ENCODE results near the gene ITSN1.
"Not testable (repeated sequence)": the region's sequence is repeated elsewhere in the genome, so short reads cannot be mapped to it uniquely, and the experiment has no call there.

The ITSN1 gene

DNA sequence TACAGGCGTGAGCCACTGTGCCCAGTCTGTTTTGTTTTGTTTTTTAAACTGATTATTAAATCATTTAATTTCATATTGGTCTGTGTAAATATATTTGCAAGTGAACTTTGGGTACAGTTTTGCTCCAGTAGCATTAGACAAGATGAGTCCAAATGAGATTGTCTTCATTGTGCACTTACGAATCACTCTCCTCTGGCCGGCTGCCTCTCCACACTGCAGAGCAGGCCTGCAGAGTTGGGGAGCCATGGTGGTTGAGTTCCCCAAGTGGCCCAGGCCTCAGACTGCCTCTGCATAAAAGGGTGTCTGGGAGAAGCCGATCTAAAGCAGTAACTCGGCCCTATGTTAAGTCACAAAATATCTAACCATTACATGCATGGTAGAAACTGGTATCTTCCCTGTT lies 198.5 kb downstream of the ITSN1 start:
- DNase-seq (ENCODE audit: low spot score), result no peak

DNA sequence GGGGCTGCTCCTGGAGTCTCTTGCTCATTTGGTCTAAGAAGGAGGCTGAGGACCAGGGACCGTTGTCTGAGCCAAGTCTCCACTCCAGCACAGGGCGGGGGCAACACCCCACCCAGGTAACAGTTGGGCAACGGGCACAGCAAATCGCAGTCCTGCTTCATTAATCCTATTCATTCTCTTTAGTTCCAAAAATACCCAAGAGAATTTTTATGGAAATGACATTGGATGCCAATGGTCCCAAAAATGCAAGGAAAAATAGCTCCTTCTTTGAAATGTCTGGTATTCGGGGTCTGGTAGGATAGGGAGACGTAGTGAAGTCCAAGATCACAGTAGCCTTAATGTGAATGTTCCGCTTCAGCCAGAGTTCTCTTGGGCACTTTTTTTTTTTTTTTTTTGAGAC lies 199.3 kb downstream of the ITSN1 start:
- DNase-seq (ENCODE audit: low spot score), result no peak

DNA sequence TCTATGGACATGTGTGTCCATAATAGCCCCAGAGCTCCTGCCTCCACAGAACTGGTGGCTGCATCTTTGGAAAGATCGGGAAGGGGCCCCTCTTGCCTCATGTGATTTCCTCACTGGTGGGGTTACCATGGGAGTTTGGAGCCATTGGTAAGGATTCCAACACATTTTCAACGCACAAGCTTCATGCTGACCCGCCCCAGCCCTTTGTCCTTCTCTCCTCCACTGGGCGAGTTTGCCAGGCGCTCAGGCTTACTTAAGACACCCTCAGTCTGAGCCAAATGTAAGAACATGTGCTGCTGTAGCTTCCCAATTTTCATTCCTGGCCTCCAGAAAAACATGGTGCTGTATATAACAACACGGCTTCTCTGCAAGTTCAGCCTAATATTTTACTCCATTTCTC lies 200.9 kb downstream of the ITSN1 start:
- DNase-seq (ENCODE audit: low spot score), result no peak

DNA sequence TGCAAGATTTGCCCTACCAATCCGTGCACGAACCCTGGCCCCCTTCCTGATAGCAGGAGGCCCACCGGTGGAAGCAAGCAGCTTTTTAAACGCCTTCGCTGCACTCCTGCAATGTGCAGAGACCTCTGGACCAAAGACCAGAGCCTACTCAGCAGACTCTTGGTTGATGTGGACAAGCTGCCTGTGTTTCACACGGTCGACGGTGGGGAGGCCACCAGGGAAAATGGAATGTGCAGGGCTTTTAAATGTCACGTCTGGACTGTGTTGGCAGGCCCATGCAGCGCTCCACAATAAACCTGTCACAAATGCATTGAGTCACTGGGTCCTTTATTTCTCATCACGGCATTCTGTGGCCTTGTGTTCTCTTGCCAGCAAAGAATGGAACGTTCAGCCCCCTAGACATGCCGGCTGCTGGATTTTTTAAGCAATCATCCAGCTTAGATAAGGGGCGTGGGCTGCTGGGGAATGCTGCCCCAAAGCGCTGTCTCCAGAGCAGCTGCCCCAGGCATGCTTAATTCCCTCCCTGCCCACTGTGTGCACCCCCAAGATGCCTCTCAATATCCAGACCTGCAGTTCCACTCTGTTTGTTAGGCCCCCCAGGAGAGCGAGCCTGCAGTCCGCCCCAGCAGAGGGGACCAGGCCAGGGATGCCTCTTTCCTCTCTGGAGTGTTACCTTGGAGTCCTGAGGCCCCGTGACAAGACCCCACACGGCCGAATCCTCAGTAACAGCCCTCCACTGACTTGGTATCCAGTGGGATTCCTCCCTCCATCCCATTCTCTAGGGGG lies 202.0 kb downstream of the ITSN1 start:
- DNase-seq (ENCODE audit: low spot score), result no peak

DNA sequence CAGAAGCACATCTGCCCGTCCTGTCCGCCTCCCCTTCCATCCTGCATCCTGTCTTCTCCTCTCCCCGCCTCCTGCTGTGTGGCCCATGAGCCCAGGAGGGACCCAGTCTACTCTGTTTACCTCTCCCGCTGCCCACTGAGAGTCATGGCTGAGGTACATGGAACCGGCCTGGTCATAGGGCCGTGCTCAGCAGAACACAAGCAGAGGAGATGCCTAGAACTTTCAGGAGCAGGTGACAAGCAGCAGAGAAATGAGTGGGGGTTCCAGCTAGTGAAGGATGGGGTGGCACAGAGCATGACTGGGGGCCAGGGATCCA lies 202.5 kb downstream of the ITSN1 start:
- DNase-seq (ENCODE audit: low spot score), result no peak

DNA sequence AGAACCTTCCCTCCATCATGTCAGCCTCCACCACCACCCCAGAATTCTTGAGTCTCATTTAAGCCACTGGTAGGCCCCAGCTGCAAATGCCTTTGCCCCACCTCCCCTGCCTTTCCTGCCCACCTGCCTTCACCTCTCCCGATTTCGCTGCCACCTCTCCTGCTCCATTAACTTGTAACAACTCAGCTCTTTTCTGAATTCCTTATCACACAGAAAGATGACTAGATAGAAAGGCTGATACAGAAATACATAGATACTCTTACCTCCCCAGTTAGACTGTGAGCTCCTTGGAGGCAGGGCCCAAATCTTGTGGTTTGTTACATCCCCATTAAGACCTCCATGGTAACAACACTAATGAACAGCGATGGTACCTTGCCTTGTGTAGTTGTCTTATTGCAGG lies 203.8 kb downstream of the ITSN1 start:
- DNase-seq (ENCODE audit: low spot score), result no peak

DNA sequence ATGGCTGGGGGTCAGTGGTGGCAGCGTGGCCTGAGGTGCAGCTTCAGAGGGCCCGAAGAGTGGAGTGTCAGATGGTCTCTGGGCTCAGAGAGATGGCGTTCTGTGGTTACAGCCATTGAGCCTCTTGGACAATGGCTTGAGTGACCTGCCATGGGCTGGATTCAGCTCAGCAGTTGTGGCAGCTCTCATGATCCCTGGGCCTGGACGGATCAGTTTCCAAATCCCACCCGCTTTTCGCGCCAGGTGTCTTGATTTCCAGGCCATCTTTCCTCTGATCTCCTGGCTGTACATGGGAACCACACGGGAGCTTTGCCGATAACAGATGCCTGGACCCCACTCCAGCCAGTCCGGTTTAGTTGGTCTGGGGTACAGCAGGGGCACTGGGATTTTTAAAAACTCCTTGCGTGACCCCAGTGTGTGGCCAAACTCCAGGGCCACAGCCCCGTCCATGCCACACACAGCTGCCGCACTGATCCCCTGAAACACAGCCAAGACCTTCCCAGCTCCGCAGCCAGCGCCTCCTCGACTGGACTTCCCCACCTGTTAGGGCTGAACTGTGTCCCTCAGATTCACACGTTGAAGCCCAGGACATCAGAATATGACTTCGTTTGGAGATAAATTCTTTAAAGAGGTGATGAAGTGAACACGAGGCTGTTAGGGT lies 205.4 kb downstream of the ITSN1 start:
- DNase-seq (ENCODE audit: low spot score), result no peak

DNA sequence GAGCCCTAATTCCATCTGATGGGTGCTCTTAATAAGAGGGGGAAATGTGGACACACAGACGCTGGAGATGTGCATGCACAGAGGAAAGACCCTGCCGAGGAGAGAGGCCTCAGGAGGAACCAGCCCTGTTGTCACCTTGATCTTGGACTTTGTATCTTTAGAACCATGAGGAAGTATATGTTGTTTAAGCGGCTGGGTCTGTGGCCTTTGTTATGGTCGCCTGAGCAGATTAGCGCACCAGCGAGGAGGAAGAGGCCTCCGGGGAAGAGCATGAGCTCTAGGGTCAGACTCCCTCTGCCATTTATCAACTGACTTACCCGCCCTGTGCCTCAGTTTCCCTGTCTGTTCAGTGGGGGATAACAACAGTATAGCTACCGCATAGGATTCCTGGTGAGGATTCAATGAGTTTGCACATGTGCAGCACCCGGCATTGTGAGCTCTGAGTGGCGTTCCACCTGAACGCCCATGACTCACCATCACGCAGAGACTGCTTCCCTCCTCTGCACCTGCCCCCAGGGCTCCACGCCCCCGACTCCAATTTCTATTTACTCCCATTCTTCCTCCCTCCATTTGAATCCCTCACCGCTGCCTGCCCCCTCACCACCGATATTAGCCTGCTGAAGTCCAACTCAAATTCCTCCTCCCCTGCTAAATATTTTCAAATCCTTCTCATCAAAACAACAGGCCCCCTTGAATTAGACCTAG lies 206.1 kb downstream of the ITSN1 start:
- no peak for DNase-seq (ENCODE audit: low spot score)

DNA sequence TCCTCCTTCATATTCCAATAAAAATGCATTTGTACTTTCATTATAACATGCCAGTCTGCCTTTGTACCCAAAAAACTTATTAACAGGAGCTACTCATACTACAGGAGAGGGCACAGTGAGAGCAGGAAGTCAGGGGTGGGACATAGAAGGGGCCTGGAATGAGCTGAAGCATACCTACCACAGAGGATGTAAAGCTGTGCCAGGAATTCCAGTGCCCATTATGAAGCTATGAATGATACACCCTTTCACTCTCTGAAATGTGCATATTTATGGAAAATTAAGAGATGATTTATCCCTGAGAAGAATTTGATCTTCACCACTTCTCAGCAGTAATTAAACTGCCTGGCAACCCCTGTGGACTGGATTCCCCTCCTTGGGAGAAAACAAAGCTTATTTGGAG lies 207.5 kb downstream of the ITSN1 start:
- DNase-seq (ENCODE audit: low spot score), result no peak

DNA sequence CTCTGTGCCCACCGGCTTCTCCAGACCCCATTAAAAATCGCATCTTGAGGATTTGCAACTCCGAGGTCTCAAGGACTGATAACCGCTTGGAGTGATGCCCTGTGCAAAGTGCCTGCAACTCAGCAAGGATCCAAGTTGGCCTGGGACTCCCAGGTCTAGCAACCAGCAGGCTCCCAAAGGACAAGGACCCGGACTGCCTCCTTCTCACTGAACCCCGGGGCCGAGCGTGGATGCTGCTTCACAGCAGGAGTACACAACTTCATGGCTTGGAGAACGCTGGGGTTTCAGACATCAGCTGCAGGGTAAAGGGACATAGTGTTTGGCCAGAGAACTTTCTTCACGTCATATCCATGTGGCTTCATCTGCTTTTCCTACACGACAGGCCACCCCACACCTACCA lies 208.1 kb downstream of the ITSN1 start:
- no peak for DNase-seq (ENCODE audit: low spot score)

DNA sequence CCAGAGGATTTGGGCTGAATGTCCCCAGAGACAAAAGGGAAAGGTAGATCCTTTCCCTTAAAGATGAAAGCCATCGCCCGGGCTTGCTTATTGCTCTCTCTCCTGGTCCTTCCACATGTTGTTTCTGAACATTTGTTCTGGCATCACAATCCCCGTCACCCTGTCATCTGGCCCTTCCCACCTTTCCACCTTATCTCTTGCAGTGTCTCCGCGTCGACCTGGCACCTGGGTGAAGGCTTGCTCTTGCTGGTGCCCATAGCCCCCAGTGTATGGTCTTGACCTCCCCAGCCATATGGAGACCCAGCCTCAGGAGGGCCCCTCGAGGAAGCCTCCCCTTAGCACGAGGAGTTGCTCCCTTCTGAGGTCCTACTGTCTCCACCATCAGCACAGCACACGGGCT lies 208.7 kb downstream of the ITSN1 start:
- no peak for DNase-seq (ENCODE audit: low spot score)

DNA sequence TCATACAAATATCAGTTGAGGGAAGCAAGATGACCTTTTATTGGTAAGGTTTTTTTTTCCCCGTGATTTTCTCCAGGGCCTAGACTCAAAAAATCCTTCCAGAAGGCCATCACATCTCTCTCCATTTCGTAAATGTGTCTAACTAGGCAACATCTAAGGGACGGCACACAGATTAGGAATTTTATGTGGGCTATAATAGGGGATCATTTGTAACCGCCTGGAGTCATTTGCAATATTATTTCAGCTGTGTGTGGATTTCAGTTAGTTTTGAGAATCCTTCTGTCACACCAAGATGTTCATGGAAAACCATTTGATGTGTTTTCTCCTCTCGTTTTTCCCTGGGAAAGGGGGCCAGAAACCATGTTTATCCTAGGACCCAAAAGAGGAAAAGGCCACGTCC lies 210.2 kb downstream of the ITSN1 start:
- DNase-seq (ENCODE audit: low spot score), result no peak

DNA sequence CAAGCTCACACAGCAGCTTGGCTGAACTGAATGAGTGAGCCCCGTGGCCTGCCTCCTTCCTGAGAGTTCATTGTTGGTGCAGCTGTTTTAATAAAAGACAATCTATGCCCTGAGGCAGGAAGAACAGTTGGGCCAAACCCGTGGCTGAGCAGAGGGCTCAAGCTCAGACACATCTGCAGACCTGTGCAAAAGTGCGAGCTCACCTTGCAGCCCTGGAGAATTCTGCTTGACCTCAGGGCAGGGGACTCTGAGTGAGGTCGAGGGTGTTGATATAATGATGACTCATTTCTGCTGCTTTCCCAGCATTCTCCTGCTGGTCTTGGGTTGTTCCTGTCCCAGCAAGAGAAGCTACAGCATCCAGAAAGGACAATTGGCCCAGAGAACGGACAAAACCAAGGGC lies 212.3 kb downstream of the ITSN1 start:
- no peak for DNase-seq (ENCODE audit: low spot score)

DNA sequence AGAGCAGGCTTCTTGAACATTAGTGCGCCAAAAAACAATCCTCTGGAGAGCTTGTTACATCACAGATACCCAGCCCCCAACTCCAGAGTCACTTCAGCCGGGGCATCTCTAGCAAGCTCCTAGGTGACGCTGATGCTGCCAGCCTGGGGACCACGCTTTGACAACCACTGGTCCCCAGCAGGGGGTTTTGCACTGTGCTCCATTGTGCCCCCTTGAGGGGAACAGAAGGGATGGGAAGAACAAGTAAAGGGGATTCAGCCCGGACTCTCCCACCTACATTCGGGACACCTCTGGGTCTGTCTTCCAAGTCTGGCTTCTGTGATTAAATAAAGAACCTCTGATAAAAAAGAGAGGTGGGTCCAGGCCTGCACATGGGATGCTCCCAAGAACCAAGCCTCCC lies 212.9 kb downstream of the ITSN1 start:
- DNase-seq (ENCODE audit: low spot score), result no peak

DNA sequence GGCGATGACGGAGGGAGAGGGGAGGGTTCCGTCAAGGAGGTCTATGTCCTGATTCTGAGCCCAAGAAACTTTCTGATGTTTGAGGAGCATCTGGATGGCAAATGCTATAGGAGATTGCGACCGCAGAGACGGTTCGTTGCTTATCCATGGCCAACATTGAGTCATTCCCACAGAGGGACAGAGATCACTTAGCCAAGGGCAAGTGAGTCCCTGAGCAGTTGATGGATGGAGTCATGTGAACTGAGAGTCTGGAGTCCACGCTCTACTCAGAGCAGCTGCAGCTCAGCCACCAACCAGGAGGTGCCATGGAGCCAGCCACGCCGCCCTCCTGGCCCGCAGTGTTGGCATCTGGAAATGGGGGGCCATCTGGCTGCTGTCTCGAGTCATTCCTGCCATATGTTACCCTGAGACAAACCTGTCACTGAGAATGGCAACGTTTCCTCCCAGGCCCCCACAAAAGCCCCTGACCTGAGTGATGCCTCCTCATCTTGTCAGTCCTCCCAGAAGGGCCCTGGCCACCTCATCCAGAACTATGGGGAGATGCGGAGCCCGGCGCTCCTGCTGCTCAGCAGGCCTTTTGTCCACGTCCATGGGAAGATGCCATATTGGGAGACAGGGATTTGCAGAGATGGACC lies 214.7 kb downstream of the ITSN1 start:
- DNase-seq (ENCODE audit: low spot score), result no peak

DNA sequence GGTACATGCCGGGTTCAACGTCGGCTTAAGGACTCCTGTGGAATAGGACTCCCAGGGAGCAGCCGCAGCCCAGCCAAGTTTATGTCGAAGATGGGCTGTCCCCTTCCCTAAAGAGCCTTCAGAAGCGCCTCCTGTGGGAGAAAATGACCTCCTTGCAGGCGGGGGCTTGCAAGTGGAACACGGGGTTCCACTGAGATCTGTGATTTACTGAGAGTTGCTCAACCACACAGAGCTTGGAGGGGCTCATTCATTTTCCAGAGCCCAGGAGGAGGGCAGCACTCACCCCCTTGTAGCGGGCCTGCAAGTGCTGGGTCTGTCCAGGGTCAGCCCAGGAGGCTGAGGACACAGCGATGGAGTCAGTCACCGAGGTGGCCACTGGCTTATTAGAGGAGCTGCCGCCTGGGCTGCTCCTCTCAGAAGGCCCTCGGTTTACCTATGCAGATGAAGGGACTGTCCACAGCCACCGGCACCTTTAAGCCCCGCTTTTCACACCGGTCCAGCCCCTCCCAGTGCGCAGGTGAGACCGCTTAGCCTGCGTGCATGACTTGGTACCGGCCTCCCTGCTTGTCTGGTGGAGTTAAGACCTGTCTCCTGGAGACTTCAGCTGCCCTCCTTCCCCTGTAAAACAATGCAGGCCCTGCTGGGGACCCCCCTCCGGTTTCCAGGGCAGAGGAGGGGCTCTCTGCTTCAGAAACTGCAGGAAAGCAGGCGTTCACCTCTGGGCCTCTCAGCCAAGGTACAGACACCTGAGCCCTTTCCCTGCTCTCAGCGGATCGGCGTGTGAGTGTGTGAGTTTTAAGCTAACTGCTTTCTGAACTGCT lies 215.8 kb downstream of the ITSN1 start:
- DNase-seq (ENCODE audit: low spot score), result no peak

DNA sequence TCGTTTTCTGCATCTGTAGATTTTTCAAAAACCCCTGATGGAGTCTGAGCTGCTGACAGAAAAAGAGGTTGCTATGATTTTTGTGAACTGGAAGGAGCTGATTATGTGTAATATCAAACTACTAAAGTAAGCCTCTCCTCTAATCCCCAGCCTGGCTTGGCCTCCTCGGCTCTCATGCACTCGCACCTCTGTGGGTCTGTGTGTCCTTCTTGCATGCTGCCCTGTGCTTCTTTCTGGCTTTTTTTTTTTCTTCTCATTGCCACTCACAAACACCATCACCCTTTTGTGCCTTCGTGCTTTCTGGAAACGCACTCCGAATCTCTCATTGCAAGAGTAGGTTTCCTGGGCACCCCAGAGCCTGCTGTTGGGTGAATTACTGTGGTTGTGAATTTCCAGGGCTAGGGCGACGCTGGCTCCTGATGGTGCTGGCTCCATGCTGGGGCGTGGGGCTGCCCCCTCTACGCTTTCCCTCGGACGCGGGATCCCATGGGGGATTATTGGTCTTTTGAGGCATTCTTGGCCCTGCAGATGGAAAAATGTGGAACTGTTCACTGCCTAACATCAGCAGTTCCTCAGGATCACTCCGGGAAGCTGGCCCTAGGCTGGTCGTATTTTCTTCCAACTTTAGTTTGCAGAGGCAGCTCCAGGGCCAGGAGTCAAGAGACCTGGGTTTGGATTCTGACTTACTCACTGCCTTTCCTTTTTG lies 216.5 kb downstream of the ITSN1 start:
- no peak for DNase-seq (ENCODE audit: low spot score)

DNA sequence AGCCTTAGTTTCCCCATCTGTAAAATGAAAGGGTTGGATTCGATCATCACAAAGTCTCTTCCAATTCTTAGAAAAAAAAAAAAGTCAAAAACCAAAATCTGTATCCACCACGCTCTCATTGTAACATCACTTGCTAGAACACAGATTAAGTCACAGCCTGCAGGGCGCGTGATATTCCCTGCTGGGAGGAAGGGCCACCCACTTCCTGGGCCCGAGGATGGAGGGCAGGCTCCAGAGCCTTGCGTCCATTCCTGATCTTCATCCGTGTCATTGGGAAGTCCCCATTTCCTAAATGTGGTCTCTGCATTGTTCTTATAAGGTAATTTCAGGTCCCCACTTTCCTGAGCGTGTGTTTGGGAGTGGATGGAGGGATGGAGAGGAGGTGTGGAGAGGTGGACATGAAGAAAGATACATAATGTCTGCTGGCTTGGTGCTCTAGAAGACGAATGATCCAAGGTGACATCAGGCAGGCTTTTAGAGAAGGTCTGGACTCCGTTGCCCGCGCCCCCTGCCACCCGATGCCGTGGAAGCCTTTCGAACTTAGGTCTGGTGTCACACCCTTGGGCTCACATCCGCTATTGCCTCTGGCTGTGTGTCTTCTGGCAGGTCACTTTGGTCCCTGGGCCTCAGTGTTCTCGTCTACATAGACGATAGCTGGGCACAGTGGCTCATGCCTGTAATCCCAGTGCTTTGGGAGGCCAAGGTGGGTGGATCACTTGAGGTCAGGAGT lies 217.2 kb downstream of the ITSN1 start:
- DNase-seq (ENCODE audit: low spot score), result no peak

DNA sequence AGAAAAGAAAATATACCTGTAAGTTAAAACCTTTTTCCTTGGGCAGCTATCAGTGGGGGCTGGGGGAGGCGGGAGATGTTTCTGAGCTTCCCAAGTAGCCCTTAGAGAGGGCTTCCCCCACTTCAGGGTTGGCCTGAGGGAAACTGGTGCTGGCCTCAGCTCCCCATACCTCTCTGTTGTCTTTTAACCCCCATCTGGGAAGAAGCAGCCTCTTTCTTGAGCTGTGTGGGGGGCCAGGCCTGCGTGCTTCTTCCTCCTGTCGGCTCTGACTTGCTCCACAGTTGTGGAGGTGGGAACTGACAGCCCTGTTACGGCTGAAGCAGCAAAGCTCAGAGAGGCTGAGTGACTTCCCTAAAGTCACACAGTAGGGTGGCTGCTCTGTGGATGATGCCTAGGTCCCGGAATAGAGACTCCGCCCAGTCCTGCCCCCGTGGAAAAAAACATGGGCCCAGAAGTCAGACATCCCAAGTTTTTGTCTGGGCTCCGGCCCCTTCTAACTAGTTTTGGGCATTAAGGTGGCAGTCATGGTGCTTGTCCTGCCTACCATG lies 218.1 kb downstream of the ITSN1 start:
- no peak for DNase-seq (ENCODE audit: low spot score)

DNA sequence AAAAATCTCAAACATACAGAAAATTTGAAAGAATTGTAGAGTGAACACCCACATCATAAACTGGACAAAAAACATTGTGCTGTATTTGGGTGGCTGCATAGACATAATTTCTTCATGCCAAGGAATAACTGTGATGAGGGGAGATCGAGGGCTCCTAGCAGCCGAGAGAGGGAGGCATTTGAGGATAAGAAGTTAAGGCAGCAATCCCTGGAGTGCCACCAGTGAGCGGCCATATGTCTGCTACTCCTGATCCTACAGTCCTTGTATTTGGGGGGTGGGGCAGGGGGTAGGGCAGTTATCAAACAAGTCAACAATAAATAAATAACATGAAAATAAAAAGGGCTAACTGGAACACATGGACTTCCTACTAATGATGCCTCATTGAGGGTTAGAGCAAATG lies 218.8 kb downstream of the ITSN1 start:
- no peak for DNase-seq (ENCODE audit: low spot score)

DNA sequence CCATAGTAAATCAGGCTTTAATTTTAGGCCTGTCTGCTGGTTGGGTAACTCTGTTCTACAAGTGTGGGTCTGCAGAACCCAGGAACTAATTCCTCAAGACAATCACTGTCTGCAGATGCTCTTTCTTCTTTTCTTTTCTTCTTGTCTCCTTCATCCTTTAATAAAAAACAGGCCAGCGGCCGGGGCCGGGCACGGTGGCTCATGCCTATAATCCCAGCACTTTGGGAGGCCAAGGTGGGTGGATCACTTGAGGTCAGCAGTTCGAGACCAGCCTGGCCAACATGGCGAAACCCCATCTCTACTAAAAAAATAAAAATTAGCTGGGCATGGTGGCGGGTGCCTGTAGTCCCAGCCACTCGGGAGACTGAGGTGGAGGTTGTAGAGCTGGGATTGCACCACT lies 220.9 kb downstream of the ITSN1 start:
- not testable (repeated sequence) for DNase-seq (ENCODE audit: low spot score)

Measured in HuH-7 (cell line).